ENCODE data around the gene LONP1. TPM values are rescaled to one million over a fixed set of nuclear protein-coding genes. Genes with fewer than 3 reads are reported as not detected.

LONP1 gene
- total and polyA plus RNA-seq, 2 experiments from 2014 or later: 77.5 to 119 TPM

GRCh38 chr19:5697890-5698634 is 21.9 kb downstream of the LONP1 start:
- peaks cover 36% of the 10 kb centered on the region for H3K79me2 ChIP-seq (ENCODE audit: insufficient read depth)
- no peak overlapping the region for H2AFZ ChIP-seq
- no peak for DNase-seq
- peaks cover 30% of the 10 kb centered on the region; the same call in 1 of the 2 replicates for H3K36me3 ChIP-seq (ENCODE audit: low read depth)
- H3K4me2 ChIP-seq (ENCODE audit: unreplicated experiment): no peak overlapping the region
- 79 to 89% methylated on average over 27 to 29 of the region's 30 CpGs for WGBS, 2 experiments (ENCODE audit: low coverage in 1 of 2, low lambda C conversion rate in 2 of 2, missing lambda C conversion rate in 2 of 2)
- no peaks in the 10 kb centered on the region for H3K4me1 ChIP-seq (ENCODE audit: insufficient read depth)
- no peaks in the 10 kb centered on the region for H3K9me3 ChIP-seq (ENCODE audit: low read depth)
- TF ChIP-seq EZH2 (IDR thresholded peaks at IDR 0.05; ENCODE audit: insufficient read depth, poor library complexity, severe bottlenecking): no peak
- TF ChIP-seq EZH2phosphoT487 (IDR thresholded peaks at IDR 0.05; ENCODE audit: insufficient read depth, low read depth): no peak
- no peak overlapping the region for H3K4me3 ChIP-seq
- H3K27me3 ChIP-seq (replicated peaks; ENCODE audit: insufficient read depth): no peaks in the 10 kb centered on the region
- no peak overlapping the region for H3K9ac ChIP-seq
- H3K27ac ChIP-seq: no peak overlapping the region
- no peaks in the 10 kb centered on the region for H3K9me2 ChIP-seq (ENCODE audit: insufficient read depth)
- in situ Hi-C loops (cut with MboI): no loop called here
- peaks cover 4% of the 10 kb centered on the region; the same call in 1 of the 2 replicates for H4K20me1 ChIP-seq (ENCODE audit: insufficient read depth)
- peaks cover 15% of the 10 kb centered on the region for H3F3A ChIP-seq (ENCODE audit: insufficient read depth)

- Histone ChIP-seq H3K27ac (no peak overlapping the region), H3F3A (ENCODE audit: insufficient read depth) (peaks cover 24% of the 10 kb centered on the region), H3K4me2 (ENCODE audit: unreplicated experiment) (no peak overlapping the region), H2AFZ (no peak overlapping the region), H3K9ac (no peak overlapping the region), H3K4me3 (no peak overlapping the region), H3K4me1 (ENCODE audit: insufficient read depth) (no peaks in the 10 kb centered on the region), H3K36me3 (ENCODE audit: low read depth) (peaks cover 34% of the 10 kb centered on the region; the same call in 1 of the 2 replicates), H3K9me3 (ENCODE audit: low read depth) (no peaks in the 10 kb centered on the region), H3K27me3 (replicated peaks; ENCODE audit: insufficient read depth) (no peaks in the 10 kb centered on the region), H3K79me2 (ENCODE audit: insufficient read depth) (peaks cover 44% of the 10 kb centered on the region), H3K9me2 (ENCODE audit: insufficient read depth) (no peaks in the 10 kb centered on the region), H4K20me1 (ENCODE audit: insufficient read depth) (peaks cover 9% of the 10 kb centered on the region; the same call in 1 of the 2 replicates)
- DNase-seq: no peak
- in situ Hi-C loops (cut with MboI): no loop called here
- WGBS, 2 experiments (ENCODE audit: low coverage in 1 of 2, low lambda C conversion rate in 2 of 2, missing lambda C conversion rate in 2 of 2): 84 to 86% methylated on average over 20 to 25 of the region's 25 CpGs
- TF ChIP-seq EZH2phosphoT487 (IDR thresholded peaks at IDR 0.05; ENCODE audit: insufficient read depth, low read depth) (no peak), EZH2 (IDR thresholded peaks at IDR 0.05; ENCODE audit: insufficient read depth, poor library complexity, severe bottlenecking) (no peak)
These were observed 22.7 kb downstream of the LONP1 start for GRCh38 chr19:5697022-5697889.

- H3K79me2 ChIP-seq (ENCODE audit: insufficient read depth): peaks cover 53% of the 10 kb centered on the region
- no peaks in the 10 kb centered on the region for H3K4me1 ChIP-seq (ENCODE audit: insufficient read depth)
- no peak overlapping the region for H3K4me3 ChIP-seq
- in situ Hi-C loops (cut with MboI): no loop called here
- H4K20me1 ChIP-seq (ENCODE audit: insufficient read depth): peaks cover 9% of the 10 kb centered on the region; the same call in 1 of the 2 replicates
- H3K27ac ChIP-seq: no peak overlapping the region
- no peak for TF ChIP-seq EZH2 (IDR thresholded peaks at IDR 0.05; ENCODE audit: insufficient read depth, poor library complexity, severe bottlenecking)
- no peak for TF ChIP-seq EZH2phosphoT487 (IDR thresholded peaks at IDR 0.05; ENCODE audit: insufficient read depth, low read depth)
- no peaks in the 10 kb centered on the region for H3K9me3 ChIP-seq (ENCODE audit: low read depth)
- no peaks in the 10 kb centered on the region for H3K27me3 ChIP-seq (replicated peaks; ENCODE audit: insufficient read depth)
- H3K9ac ChIP-seq: no peak overlapping the region
- peaks cover 25% of the 10 kb centered on the region for H3F3A ChIP-seq (ENCODE audit: insufficient read depth)
- WGBS, 2 experiments (ENCODE audit: low coverage in 1 of 2, low lambda C conversion rate in 2 of 2, missing lambda C conversion rate in 2 of 2): 89 to 92% methylated on average over 33 to 40 of the region's 42 CpGs
- H3K9me2 ChIP-seq (ENCODE audit: insufficient read depth): no peaks in the 10 kb centered on the region
- peaks cover 34% of the 10 kb centered on the region; the same call in 1 of the 2 replicates for H3K36me3 ChIP-seq (ENCODE audit: low read depth)
- no peak overlapping the region for H3K4me2 ChIP-seq (ENCODE audit: unreplicated experiment)
- no peak for DNase-seq
- H2AFZ ChIP-seq: no peak overlapping the region
These were observed 23.5 kb downstream of the LONP1 start for GRCh38 chr19:5696196-5697021.

All from GM23248 (cell line).